Prostate gland (tissue), 2 donors: Measurements from ENCODE around the gene LRCH4.

Experiments
- POLR2A ChIP-seq: fragments of 450-650 bp; IDR thresholded peaks from one replicate; pipeline ENCODE4 v1.6.1; 2016; ENCODE audit warnings: antibody characterized with exemption, mild to moderate bottlenecking
- POLR2AphosphoS5 ChIP-seq: sonication (generic); formaldehyde crosslinking; IDR thresholded peaks from one replicate; pipeline ENCODE4 v1.6.1; 2017; ENCODE audit warnings: antibody characterized with exemption
- TF ChIP-seq, protein P1 (sequence below), 4 experiments: fragments of 200-600 bp in 2 of 4; fragments of 450-650 bp in 2 of 4; sonication (generic) in 2 of 4; IDR thresholded peaks; 1 replicate in 3 of 4; 2 replicates in 1 of 4; pipeline ENCODE4 v1.5.1; 2016 to 2019; ENCODE audit warnings: antibody characterized with exemption in 4 of 4, mild to moderate bottlenecking in 2 of 4, moderate library complexity in 2 of 4

DNA sequence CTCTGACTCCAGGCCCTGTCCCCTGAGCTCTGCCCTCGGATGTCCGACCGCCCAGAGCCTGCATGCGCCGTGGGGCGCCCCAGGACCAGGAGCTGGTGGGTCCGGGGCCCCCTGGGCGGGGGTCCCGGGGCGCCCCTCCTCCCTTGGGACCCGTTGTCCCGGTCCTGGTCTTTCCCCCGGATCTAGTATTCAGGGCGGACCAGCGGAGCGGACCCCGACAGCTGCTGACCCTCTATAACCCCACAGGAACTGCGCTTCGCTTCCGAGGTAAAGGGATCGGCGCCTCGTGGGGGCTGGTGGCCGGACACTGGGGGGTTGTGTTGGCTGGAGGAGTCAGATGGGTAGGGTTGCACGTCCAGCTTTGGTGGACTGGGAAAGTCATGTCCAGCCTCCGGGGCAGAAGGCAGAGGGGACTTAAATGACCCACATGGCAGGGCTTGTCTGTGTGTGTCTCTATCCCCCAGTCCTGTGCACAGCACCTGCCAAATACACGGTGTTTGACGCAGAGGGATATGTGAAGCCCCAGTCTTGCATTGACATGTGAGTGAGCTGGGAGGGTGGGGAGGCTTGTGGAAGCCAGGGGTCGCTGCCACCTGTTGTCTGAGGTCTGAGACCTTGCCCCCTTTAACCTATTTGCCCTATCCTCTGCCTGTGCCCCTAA, 26.9 kb upstream of the LRCH4 start:
- TF ChIP-seq POLR2AphosphoS5 (no peak), POLR2A (no peak)
- TF ChIP-seq, protein P1, sequence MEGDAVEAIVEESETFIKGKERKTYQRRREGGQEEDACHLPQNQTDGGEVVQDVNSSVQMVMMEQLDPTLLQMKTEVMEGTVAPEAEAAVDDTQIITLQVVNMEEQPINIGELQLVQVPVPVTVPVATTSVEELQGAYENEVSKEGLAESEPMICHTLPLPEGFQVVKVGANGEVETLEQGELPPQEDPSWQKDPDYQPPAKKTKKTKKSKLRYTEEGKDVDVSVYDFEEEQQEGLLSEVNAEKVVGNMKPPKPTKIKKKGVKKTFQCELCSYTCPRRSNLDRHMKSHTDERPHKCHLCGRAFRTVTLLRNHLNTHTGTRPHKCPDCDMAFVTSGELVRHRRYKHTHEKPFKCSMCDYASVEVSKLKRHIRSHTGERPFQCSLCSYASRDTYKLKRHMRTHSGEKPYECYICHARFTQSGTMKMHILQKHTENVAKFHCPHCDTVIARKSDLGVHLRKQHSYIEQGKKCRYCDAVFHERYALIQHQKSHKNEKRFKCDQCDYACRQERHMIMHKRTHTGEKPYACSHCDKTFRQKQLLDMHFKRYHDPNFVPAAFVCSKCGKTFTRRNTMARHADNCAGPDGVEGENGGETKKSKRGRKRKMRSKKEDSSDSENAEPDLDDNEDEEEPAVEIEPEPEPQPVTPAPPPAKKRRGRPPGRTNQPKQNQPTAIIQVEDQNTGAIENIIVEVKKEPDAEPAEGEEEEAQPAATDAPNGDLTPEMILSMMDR (IDR thresholded peaks at IDR 0.05), result no peak
